Vagina (tissue), 2 donors: ENCODE data around the gene CNTNAP5.

Experiments
- POLR2A ChIP-seq, 2 donors: fragments of 450-650 bp; IDR thresholded peaks; one replicate each; pipeline ENCODE4 v1.6.1; 2017; ENCODE audit warnings: antibody characterized with exemption in 2 of 2, mild to moderate bottlenecking in 2 of 2, moderate library complexity in 2 of 2
- POLR2AphosphoS5 ChIP-seq, 2 donors: sonication (generic); formaldehyde crosslinking; IDR thresholded peaks; one replicate each; pipeline ENCODE4 v1.9.0; 2017; ENCODE audit warnings: antibody characterized with exemption in 2 of 2, mild to moderate bottlenecking in 2 of 2, low read depth in 1 of 2; ENCODE audit not compliant: insufficient read depth in 1 of 2
- TF ChIP-seq, protein P1 (sequence below), 3 experiments: fragments of 450-650 bp in 2 of 3; fragments of 200-600 bp in 1 of 3; sonication (generic) in 1 of 3; IDR thresholded peaks; one replicate each; pipeline ENCODE4 v1.5.1; 2017 to 2019; ENCODE audit warnings: antibody characterized with exemption in 3 of 3, mild to moderate bottlenecking in 2 of 3, moderate library complexity in 2 of 3

DNA sequence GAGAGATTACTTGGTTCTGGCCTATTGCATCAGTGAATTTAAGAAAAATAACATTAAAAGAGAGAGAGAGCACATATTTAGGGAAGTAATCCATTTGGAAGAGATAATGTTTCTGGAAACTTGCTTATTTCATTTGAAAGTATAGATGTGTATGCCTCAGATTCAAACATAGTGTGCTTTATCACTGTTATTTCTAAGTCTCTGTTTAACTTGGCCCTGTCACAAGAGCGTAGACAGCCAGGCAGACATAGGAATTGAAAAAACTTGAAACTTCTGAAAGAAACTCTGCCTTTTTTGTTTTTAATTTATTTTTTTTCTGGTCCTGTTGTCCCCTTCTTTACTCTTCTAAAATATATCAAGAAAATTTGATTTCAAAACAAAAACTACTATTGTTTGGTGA lies 849.1 kb downstream of the CNTNAP5 start:
- TF ChIP-seq POLR2A (IDR thresholded peaks at IDR 0.05): no peak
- TF ChIP-seq, protein P1, sequence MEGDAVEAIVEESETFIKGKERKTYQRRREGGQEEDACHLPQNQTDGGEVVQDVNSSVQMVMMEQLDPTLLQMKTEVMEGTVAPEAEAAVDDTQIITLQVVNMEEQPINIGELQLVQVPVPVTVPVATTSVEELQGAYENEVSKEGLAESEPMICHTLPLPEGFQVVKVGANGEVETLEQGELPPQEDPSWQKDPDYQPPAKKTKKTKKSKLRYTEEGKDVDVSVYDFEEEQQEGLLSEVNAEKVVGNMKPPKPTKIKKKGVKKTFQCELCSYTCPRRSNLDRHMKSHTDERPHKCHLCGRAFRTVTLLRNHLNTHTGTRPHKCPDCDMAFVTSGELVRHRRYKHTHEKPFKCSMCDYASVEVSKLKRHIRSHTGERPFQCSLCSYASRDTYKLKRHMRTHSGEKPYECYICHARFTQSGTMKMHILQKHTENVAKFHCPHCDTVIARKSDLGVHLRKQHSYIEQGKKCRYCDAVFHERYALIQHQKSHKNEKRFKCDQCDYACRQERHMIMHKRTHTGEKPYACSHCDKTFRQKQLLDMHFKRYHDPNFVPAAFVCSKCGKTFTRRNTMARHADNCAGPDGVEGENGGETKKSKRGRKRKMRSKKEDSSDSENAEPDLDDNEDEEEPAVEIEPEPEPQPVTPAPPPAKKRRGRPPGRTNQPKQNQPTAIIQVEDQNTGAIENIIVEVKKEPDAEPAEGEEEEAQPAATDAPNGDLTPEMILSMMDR (IDR thresholded peaks at IDR 0.05): no peak
- no peak for TF ChIP-seq POLR2AphosphoS5 (IDR thresholded peaks at IDR 0.05; ENCODE audit: insufficient read depth in 1 of 2, low read depth in 1 of 2)
